H1 (cell line): ENCODE measurements around the gene CPXM2. TPM values are rescaled to one million over a fixed set of nuclear protein-coding genes. Genes with fewer than 3 reads are reported as not detected.
A peak's percentile ranks its signal among the peaks of the same experiment; 100 is the strongest.

Experiments used
- CTCF ChIA-PET: fragments of 300-600 bp; sonication (Branson Sonifier 250); formaldehyde crosslinking; loops from one replicate; lab custom pipeline; 2021; ENCODE audit not compliant: partially characterized antibody; lab: Charles Lee
- POLR2A ChIA-PET: fragments of 300-600 bp; sonication (Branson Sonifier 250); formaldehyde crosslinking; loops from one replicate; lab custom pipeline; 2021; ENCODE audit warnings: inconsistent platforms; ENCODE audit not compliant: partially characterized antibody; lab: Charles Lee
- DNase-seq, 2 experiments: peaks; one replicate each; pipeline versions ENCODE4 v3.0.0 to v3.0.0-alpha.2; 2010 to 2022; ENCODE audit warnings: low spot score in 2 of 2, low read depth in 1 of 2, mixed read lengths in 1 of 2
- FAIRE-seq: peaks from 2 replicates; lab custom pipeline; 2011; peaks lifted over from hg19 to GRCh38; lab: Jason Lieb, UNC
- H2AFZ ChIP-seq: 2 replicates; pipeline ENCODE4 v1.8.1; 2012; ENCODE audit warnings: low read length, inconsistent platforms
- H2AK5ac ChIP-seq: 2 replicates; pipeline ENCODE4 v1.6.1; 2013; ENCODE audit warnings: low read depth, low read length
- H2BK120ac ChIP-seq: replicated peaks from 2 replicates; pipeline ENCODE3; 2013; ENCODE audit warnings: low read depth, low read length, inconsistent platforms
- H2BK12ac ChIP-seq: 2 replicates; pipeline ENCODE4 v1.6.1; 2013; ENCODE audit warnings: low read depth, low read length
- H2BK15ac ChIP-seq: 2 replicates; pipeline ENCODE4 v1.6.1; 2013; ENCODE audit warnings: low read length
- H2BK20ac ChIP-seq: 2 replicates; pipeline ENCODE4 v1.6.1; 2013; ENCODE audit warnings: low read length
- H2BK5ac ChIP-seq: 2 replicates; pipeline ENCODE4 v1.6.1; 2013; ENCODE audit warnings: low read depth, low read length
- H3K14ac ChIP-seq: 2 replicates; pipeline ENCODE4 v1.6.1; 2013; ENCODE audit warnings: inconsistent platforms; ENCODE audit not compliant: insufficient read length
- H3K18ac ChIP-seq: 2 replicates; pipeline ENCODE4 v1.6.1; 2013; ENCODE audit warnings: low read length; ENCODE audit errors: extremely low read depth
- H3K23ac ChIP-seq: 2 replicates; pipeline ENCODE4 v1.6.1; 2013; ENCODE audit warnings: inconsistent platforms; ENCODE audit not compliant: insufficient read length
- H3K23me2 ChIP-seq: 2 replicates; pipeline ENCODE4 v1.6.1; 2013; ENCODE audit warnings: low read depth, low read length
- H3K27ac ChIP-seq: 2 replicates; pipeline ENCODE4 v1.6.1; 2011; ENCODE audit warnings: low read depth, low read length, inconsistent platforms
- H3K27me3 ChIP-seq, 4 experiments: replicated peaks in 1 of 4; 1 replicate in 1 of 4; 2 replicates in 3 of 4; pipeline versions ENCODE4 v1.6.1 to v1.8.1; 2011 to 2013; ENCODE audit warnings: low read length in 3 of 4, mild to moderate bottlenecking in 3 of 4, inconsistent platforms in 2 of 4, mixed read lengths in 2 of 4, moderate library complexity in 1 of 4; ENCODE audit not compliant: control insufficient read depth in 3 of 4, insufficient read depth in 3 of 4; ENCODE audit errors: extremely low read depth in 1 of 4
- H3K36me3 ChIP-seq, 4 experiments: 2 replicates each; pipeline versions ENCODE4 v1.6.1 to v1.8.1; 2011 to 2013; ENCODE audit warnings: mild to moderate bottlenecking in 4 of 4, low read length in 3 of 4, moderate library complexity in 2 of 4, control low read depth in 1 of 4, inconsistent platforms in 1 of 4; ENCODE audit not compliant: insufficient read depth in 4 of 4, control insufficient read depth in 2 of 4
- H3K4ac ChIP-seq: replicated peaks from 2 replicates; pipeline ENCODE3; 2013; ENCODE audit warnings: low read length, low read depth, mixed read lengths, inconsistent platforms; ENCODE audit not compliant: insufficient read length
- H3K4me1 ChIP-seq, 4 experiments: replicated peaks in 1 of 4; 1 replicate in 1 of 4; 2 replicates in 3 of 4; pipeline versions ENCODE4 v1.6.1 to v1.8.1; 2011 to 2013; ENCODE audit warnings: low read length in 3 of 4, inconsistent platforms in 2 of 4, mixed read lengths in 1 of 4; ENCODE audit not compliant: insufficient read depth in 4 of 4, control insufficient read depth in 3 of 4
- H3K4me2 ChIP-seq, 2 experiments: 2 replicates each; pipeline versions ENCODE4 v1.6.1 to v1.8.1; 2011 to 2013; ENCODE audit warnings: low read depth in 2 of 2, low read length in 2 of 2, control low read depth in 1 of 2, inconsistent platforms in 1 of 2, mild to moderate bottlenecking in 1 of 2; ENCODE audit not compliant: insufficient read depth in 1 of 2
- H3K4me3 ChIP-seq, 4 experiments: fragments of 200-600, 300-600 bp in 1 of 4; sonication (generic), shearing (Covaris generic), sonication (Bioruptor Twin) in 1 of 4; 2 replicates each; pipeline versions ENCODE4 v1.5.1 to v1.8.1; 2011 to 2016; ENCODE audit warnings: low read length in 4 of 4, low read depth in 3 of 4, control low read depth in 2 of 4, inconsistent platforms in 2 of 4, mild to moderate bottlenecking in 2 of 4, mixed read lengths in 1 of 4, moderate library complexity in 1 of 4; ENCODE audit not compliant: insufficient read depth in 2 of 4; ENCODE audit errors: extremely low read depth in 1 of 4
- H3K56ac ChIP-seq: replicated peaks from 2 replicates; pipeline ENCODE3; 2013; ENCODE audit warnings: low read depth, mild to moderate bottlenecking, mixed read lengths, low read length, inconsistent platforms; ENCODE audit not compliant: insufficient read length
- H3K79me1 ChIP-seq: 2 replicates; pipeline ENCODE4 v1.6.1; 2013; ENCODE audit warnings: low read depth, low read length, control low read depth
- H3K79me2 ChIP-seq, 2 experiments: 2 replicates each; pipeline versions ENCODE4 v1.6.1 to v1.8.1; 2012 to 2013; ENCODE audit warnings: low read length in 2 of 2, mild to moderate bottlenecking in 2 of 2, inconsistent platforms in 1 of 2; ENCODE audit not compliant: insufficient read depth in 2 of 2, control insufficient read depth in 1 of 2
- H3K9ac ChIP-seq, 4 experiments: replicated peaks in 1 of 4; 1 replicate in 1 of 4; 2 replicates in 3 of 4; pipeline versions ENCODE4 v1.6.1 to v1.8.1; 2011 to 2013; ENCODE audit warnings: low read depth in 3 of 4, low read length in 3 of 4, control low read depth in 2 of 4, mild to moderate bottlenecking in 2 of 4, moderate library complexity in 2 of 4, inconsistent platforms in 1 of 4; ENCODE audit errors: extremely low read depth in 1 of 4
- H3K9me3 ChIP-seq, 2 experiments: 2 replicates each; pipeline versions ENCODE4 v1.6.1 to v1.8.1; 2012 to 2013; ENCODE audit warnings: mild to moderate bottlenecking in 2 of 2, moderate library complexity in 2 of 2, control low read depth in 1 of 2, inconsistent platforms in 1 of 2, low read depth in 1 of 2, low read length in 1 of 2, mixed read lengths in 1 of 2; ENCODE audit not compliant: insufficient read depth in 2 of 2
- H4K20me1 ChIP-seq, 2 experiments: replicated peaks in 1 of 2; 2 replicates each; pipeline versions ENCODE3 to v1.8.1; 2011 to 2013; ENCODE audit warnings: inconsistent platforms in 2 of 2, low read length in 2 of 2, mild to moderate bottlenecking in 1 of 2; ENCODE audit not compliant: insufficient read depth in 2 of 2, control insufficient read depth in 1 of 2
- H4K5ac ChIP-seq: 2 replicates; pipeline ENCODE4 v1.6.1; 2013; ENCODE audit warnings: low read length, low read depth, mixed read lengths, inconsistent platforms; ENCODE audit not compliant: insufficient read length
- H4K8ac ChIP-seq: 2 replicates; pipeline ENCODE4 v1.8.0; 2013; ENCODE audit warnings: mild to moderate bottlenecking, moderate library complexity, low read length, inconsistent platforms; ENCODE audit not compliant: insufficient read depth; ENCODE audit errors: extremely low read depth
- H4K91ac ChIP-seq: replicated peaks from 2 replicates; pipeline ENCODE3; 2013; ENCODE audit warnings: low read length, mixed read lengths, inconsistent platforms; ENCODE audit not compliant: insufficient read length
- CBX5 ChIP-seq: fragments of 300-800, 300-1000 bp; sonication (generic); IDR thresholded peaks from 2 replicates; pipeline ENCODE4 v1.7.1; 2016; ENCODE audit warnings: antibody characterized with exemption, low read length, low read depth
- CTBP2 ChIP-seq: IDR thresholded peaks from 2 replicates; pipeline ENCODE4 v1.7.0; 2011; ENCODE audit warnings: borderline replicate concordance, mild to moderate bottlenecking, moderate library complexity, mixed read lengths, low read length; ENCODE audit not compliant: insufficient read depth, insufficient read length
- E2F6 ChIP-seq: IDR thresholded peaks from 2 replicates; pipeline ENCODE4 v1.6.1; 2012; ENCODE audit warnings: inconsistent platforms
- EGR1 ChIP-seq: IDR thresholded peaks from 2 replicates; pipeline ENCODE4 v1.6.1; 2011; ENCODE audit warnings: low read depth, low read length, borderline replicate concordance
- EP300 ChIP-seq, 2 experiments: IDR thresholded peaks; 1 replicate in 1 of 2; 2 replicates in 1 of 2; pipeline ENCODE4 v1.6.1; 2011 to 2012; ENCODE audit warnings: low read depth in 2 of 2, low read length in 2 of 2, mild to moderate bottlenecking in 2 of 2, borderline replicate concordance in 1 of 2, inconsistent platforms in 1 of 2, moderate library complexity in 1 of 2
- JUN ChIP-seq: IDR thresholded peaks from 2 replicates; pipeline ENCODE4 v1.6.1; 2011; ENCODE audit warnings: low read depth, mild to moderate bottlenecking, improper control_type of control experiment, low read length
- KDM1A ChIP-seq: fragments of 200-600, 300-600 bp; sonication (generic); IDR thresholded peaks from 2 replicates; pipeline ENCODE4 v1.7.1; 2016; ENCODE audit warnings: mild to moderate bottlenecking, low read length, borderline replicate concordance
- MAFK ChIP-seq: IDR thresholded peaks from 2 replicates; pipeline ENCODE4 v1.6.1; 2012; ENCODE audit warnings: low read depth, mild to moderate bottlenecking, improper control_type of control experiment, low read length
- MAX ChIP-seq: IDR thresholded peaks from 2 replicates; pipeline ENCODE4 v1.6.1; 2012; ENCODE audit warnings: inconsistent platforms
- POLR2AphosphoS5 ChIP-seq: IDR thresholded peaks from 2 replicates; pipeline ENCODE4 v1.6.1; 2011; ENCODE audit warnings: low read depth, low read length
- RXRA ChIP-seq: IDR thresholded peaks from 2 replicates; pipeline ENCODE4 v1.6.1; 2011; ENCODE audit warnings: low read depth, mild to moderate bottlenecking, low read length, moderate library complexity; ENCODE audit not compliant: insufficient read depth
- SUZ12 ChIP-seq: fragments of 200-600 bp; sonication (generic); IDR thresholded peaks from 2 replicates; pipeline ENCODE4 v1.6.1; 2012; ENCODE audit warnings: mild to moderate bottlenecking, inconsistent platforms, low read length, moderate library complexity, mixed read lengths
- ZNF274 ChIP-seq: IDR thresholded peaks from 2 replicates; pipeline ENCODE4 v1.7.0; 2012; ENCODE audit warnings: low read length, borderline replicate concordance; ENCODE audit errors: extremely low read depth
- WGBS, 2 experiments: shearing (Covaris generic) in 1 of 2; methylation state at CpG; one replicate each; pipeline versions ENCODE4 v1.1.6 to v1.1.7; 2013 to 2015; ENCODE audit warnings: low lambda C conversion rate in 2 of 2, mixed read lengths in 2 of 2, inconsistent platforms in 1 of 2, low coverage in 1 of 2, missing lambda C conversion rate in 1 of 2; ENCODE audit not compliant: insufficient replicate concordance in 2 of 2, insufficient coverage in 1 of 2, insufficient read length in 1 of 2; ENCODE audit errors: extremely low coverage in 1 of 2, missing lambda C conversion rate in 1 of 2; 5-methylcytosine and 5-hydroxymethylcytosine counted together
- polyA plus RNA-seq, 7 experiments: library from polyadenylated mRNA; depleted of rRNA in 3 of 7; stranded (reverse) in 5 of 7; unstranded in 2 of 7; fragments of >200 nt in 5 of 7; fragments of 200-250 nt in 2 of 7; gene quantifications; 1 replicate in 5 of 7; 2 replicates in 1 of 7; 4 replicates in 1 of 7; pipeline versions ENCODE4 v1.2.1 to v1.2.3, GENCODE V29; 2011 to 2013; ENCODE audit warnings: missing spikeins in 2 of 7, mixed read lengths in 2 of 7
- total RNA-seq: library from RNA; stranded (reverse); fragmentation: NEBNext Ultra II Directional; extraction: Animal tissue kit (Norgen Biotek cat#: 25700); gene quantifications from 2 replicates; pipeline ENCODE4 v1.2.1, GENCODE V29; 2021

The CPXM2 gene
- total and polyA plus RNA-seq, 2 of the 8 experiments (the other 6 are each of a cell fraction or from before 2014, with no cell fraction given), result 2.4 to 2.9 TPM

GRCh38 chr10:123782549-123782948 lies 109.1 kb downstream of the CPXM2 start:
- Histone ChIP-seq H3K27me3 (peaks cover 0 to 9% (median 9%) of the 10 kb centered on the region in 4 experiments; a peak in 3 of 7 replicates), H2BK15ac (no peak overlapping the region), H3K23ac (no peak overlapping the region), H3K18ac (no peak overlapping the region), H2BK5ac (no peak overlapping the region), H4K91ac (no peak overlapping the region), H2AFZ (no peak overlapping the region), H3K14ac (no peak overlapping the region), H3K4me1 (peaks cover 4 to 15% (median 10%) of the 10 kb centered on the region in 4 experiments; a peak in 6 of 7 replicates), H4K5ac (no peak overlapping the region), H3K4ac (no peak overlapping the region), H3K4me2 (peak overlapping the region in 1 of 2 experiments; percentile 38; a peak in 1 of 4 replicates), H4K8ac (no peak overlapping the region), H2AK5ac (no peak overlapping the region), H3K9me3 (no peaks in the 10 kb centered on the region), H3K23me2 (no peaks in the 10 kb centered on the region), H4K20me1 (no peaks in the 10 kb centered on the region), H3K4me3 (no peak overlapping the region; a peak in 1 of 8 replicates), H3K56ac (no peak overlapping the region), H2BK20ac (no peak overlapping the region), H3K79me2 (no peaks in the 10 kb centered on the region), H3K36me3 (no peaks in the 10 kb centered on the region), H3K79me1 (no peaks in the 10 kb centered on the region), H2BK120ac (no peak overlapping the region), H2BK12ac (no peak overlapping the region), H3K9ac (no peak overlapping the region), H3K27ac (no peak overlapping the region)
- WGBS, 2 experiments, result 87% methylated on average over 5 of the region's 5 CpGs; no CpG with 5 or more reads in 1 of the 2 experiments
- FAIRE-seq (no peak), DNase-seq (no peak)
- CTCF ChIA-PET, result interaction anchor here (1.0 kb wide), 1 partner anchor 20 kb away, joined by 3 read pairs; no protein-coding TSS in a partner anchor
- POLR2A ChIA-PET, result no interaction called here
- TF ChIP-seq KDM1A, result no peak
- no peak for TF ChIP-seq ZNF274
- no peak for TF ChIP-seq MAFK
- TF ChIP-seq SUZ12, result no peak
- no peak for TF ChIP-seq JUN
- no peak for TF ChIP-seq CBX5
- no peak for TF ChIP-seq POLR2AphosphoS5
- no peak for TF ChIP-seq E2F6
- no peak for TF ChIP-seq RXRA
- no peak for TF ChIP-seq MAX
- no peak for TF ChIP-seq EP300 (IDR thresholded peaks at IDR 0.05; ENCODE audit: borderline replicate concordance in 1 of 2, low read depth in 2 of 2, low read length in 2 of 2)
- no peak for TF ChIP-seq EGR1
- TF ChIP-seq CTBP2, result no peak
